GM23248 (cell line): ENCODE data around the gene NUP50. TPM values are rescaled to one million over a fixed set of nuclear protein-coding genes. Genes with fewer than 3 reads are reported as not detected.

Experiments used
- DNase-seq: peaks from one replicate; pipeline ENCODE4 v3.0.0-alpha.2; 2015
- H2AFZ ChIP-seq: fragments of 200-600 bp; sonication (generic); 2 replicates; pipeline ENCODE4 v1.6.1; 2016; ENCODE audit warnings: antibody characterized with exemption
- H3F3A ChIP-seq: fragments of 200-600 bp; sonication (generic); 2 replicates; pipeline ENCODE4 v1.6.1; 2016; ENCODE audit warnings: mild to moderate bottlenecking, antibody characterized with exemption, mixed run types; ENCODE audit not compliant: insufficient read depth
- H3K27ac ChIP-seq: fragments of 200-600 bp; sonication (generic); 2 replicates; pipeline ENCODE4 v1.5.1; 2016; ENCODE audit warnings: mild to moderate bottlenecking
- H3K27me3 ChIP-seq: fragments of 200-600 bp; sonication (generic); replicated peaks from 2 replicates; pipeline ENCODE4 v1.6.1; 2016; ENCODE audit warnings: mild to moderate bottlenecking; ENCODE audit not compliant: insufficient read depth
- H3K36me3 ChIP-seq: fragments of 200-600 bp; sonication (generic); 2 replicates; pipeline ENCODE4 v1.6.1; 2016; ENCODE audit warnings: low read depth, mild to moderate bottlenecking
- H3K4me1 ChIP-seq: fragments of 200-600 bp; sonication (generic); 2 replicates; pipeline ENCODE4 v1.6.1; 2016; ENCODE audit warnings: mild to moderate bottlenecking; ENCODE audit not compliant: insufficient read depth
- H3K4me2 ChIP-seq: fragments of 200-600 bp; sonication (generic); one replicate; pipeline ENCODE4 v1.6.1; 2016; ENCODE audit warnings: mild to moderate bottlenecking; ENCODE audit not compliant: unreplicated experiment
- H3K4me3 ChIP-seq: fragments of 200-600 bp; sonication (generic); 2 replicates; pipeline ENCODE4 v1.5.1; 2016; ENCODE audit warnings: mild to moderate bottlenecking
- H3K79me2 ChIP-seq: fragments of 200-600 bp; sonication (generic); 2 replicates; pipeline ENCODE4 v1.6.1; 2016; ENCODE audit warnings: mild to moderate bottlenecking; ENCODE audit not compliant: insufficient read depth
- H3K9ac ChIP-seq: fragments of 200-600 bp; sonication (generic); 2 replicates; pipeline ENCODE4 v1.6.1; 2016; ENCODE audit warnings: mild to moderate bottlenecking
- H3K9me2 ChIP-seq: fragments of 200-600 bp; sonication (generic); 2 replicates; pipeline ENCODE4 v1.6.1; 2016; ENCODE audit warnings: mixed run types, mild to moderate bottlenecking, moderate library complexity; ENCODE audit not compliant: insufficient read depth
- H3K9me3 ChIP-seq: fragments of 200-600 bp; sonication (generic); one replicate; pipeline ENCODE4 v1.6.1; 2017; ENCODE audit warnings: low read depth
- H4K20me1 ChIP-seq: fragments of 200-600 bp; sonication (generic); 2 replicates; pipeline ENCODE4 v1.6.0; 2016; ENCODE audit not compliant: insufficient read depth
- EZH2 ChIP-seq: fragments of 200-600 bp; sonication (generic); IDR thresholded peaks from 2 replicates; pipeline ENCODE4 v1.6.1; 2018; ENCODE audit warnings: antibody characterized with exemption, mild to moderate bottlenecking; ENCODE audit not compliant: insufficient read depth, poor library complexity, severe bottlenecking
- EZH2phosphoT487 ChIP-seq: fragments of 200-600 bp; sonication (generic); IDR thresholded peaks from 2 replicates; pipeline ENCODE4 v1.6.1; 2018; ENCODE audit warnings: antibody characterized with exemption, moderate library complexity, mild to moderate bottlenecking, low read depth; ENCODE audit not compliant: insufficient read depth
- WGBS, 2 experiments: methylation state at CpG; one replicate each; pipeline ENCODE4 v1.1.6; 2015 to 2017; ENCODE audit warnings: low lambda C conversion rate in 2 of 2, low coverage in 1 of 2; ENCODE audit errors: missing lambda C conversion rate in 2 of 2; 5-methylcytosine and 5-hydroxymethylcytosine counted together
- in situ Hi-C: fragments of 300-500 bp; cut with MboI; formaldehyde crosslinking; loops from 2 replicates; pipeline ENCODE4 v1.15.0; 2020
- polyA plus RNA-seq: library from polyadenylated mRNA; unstranded; fragments of >200 nt; fragmentation: Nextera tagmentation; extraction: Ambion mirVana; gene quantifications from 2 replicates; pipeline ENCODE4 v1.2.1, GENCODE V29; 2016
- total RNA-seq: library from RNA; depleted of rRNA; stranded (reverse); fragments of >200 nt; shearing (Covaris generic); gene quantifications from 2 replicates; pipeline ENCODE4 v1.2.3, GENCODE V29; 2014

The NUP50 gene
- total and polyA plus RNA-seq, 2 experiments from 2014 or later: 22.3 to 30.8 TPM

GRCh38 chr22:45171830-45172229, 8.1 kb downstream of the NUP50 start:
- DNase-seq: no peak
- in situ Hi-C loops: no loop called here
- 85 to 86% methylated on average over 6 of the region's 6 CpGs for WGBS, 2 experiments
- Histone ChIP-seq H3K27me3 (no peaks in the 10 kb centered on the region), H3K9ac (no peak overlapping the region), H3K27ac (no peak overlapping the region), H4K20me1 (peaks cover 3% of the 10 kb centered on the region; the same call in 1 of the 2 replicates), H3F3A (no peaks in the 10 kb centered on the region; the same call in 1 of the 2 replicates), H3K9me2 (no peaks in the 10 kb centered on the region), H2AFZ (no peak overlapping the region), H3K36me3 (peaks cover 49% of the 10 kb centered on the region), H3K4me2 (no peak overlapping the region), H3K79me2 (peaks cover 98% of the 10 kb centered on the region), H3K9me3 (no peaks in the 10 kb centered on the region), H3K4me3 (no peak overlapping the region), H3K4me1 (no peaks in the 10 kb centered on the region)
- TF ChIP-seq EZH2 (no peak), EZH2phosphoT487 (no peak)

- 79 to 82% methylated on average over 7 of the region's 7 CpGs for WGBS, 2 experiments
- in situ Hi-C loops: no loop called here
Measured at GRCh38 chr22:45172881-45173585, 9.3 kb downstream of the NUP50 start.

GRCh38 chr22:45179276-45180049, 15.7 kb downstream of the NUP50 start:
- no peaks in the 10 kb centered on the region; the same call in 1 of the 2 replicates for H3F3A ChIP-seq
- no peak overlapping the region for H3K4me2 ChIP-seq
- no peak overlapping the region for H2AFZ ChIP-seq
- 91 to 94% methylated on average over 9 of the region's 9 CpGs for WGBS, 2 experiments
- H3K27me3 ChIP-seq: no peaks in the 10 kb centered on the region
- peaks cover 78% of the 10 kb centered on the region for H3K79me2 ChIP-seq
- H4K20me1 ChIP-seq: peaks cover 3% of the 10 kb centered on the region; the same call in 1 of the 2 replicates
- TF ChIP-seq EZH2phosphoT487 (no peak), EZH2 (no peak)
- no peak overlapping the region for H3K4me3 ChIP-seq
- no peak overlapping the region for H3K9ac ChIP-seq
- H3K9me3 ChIP-seq: no peaks in the 10 kb centered on the region
- peaks cover 50% of the 10 kb centered on the region for H3K36me3 ChIP-seq
- no peaks in the 10 kb centered on the region for H3K4me1 ChIP-seq
- no peak overlapping the region for H3K27ac ChIP-seq
- H3K9me2 ChIP-seq: no peaks in the 10 kb centered on the region
- in situ Hi-C loops: no loop called here
- DNase-seq: no peak

More at GRCh38 chr22:45172881-45173585, 9.3 kb downstream of the NUP50 start:
- TF ChIP-seq EZH2 (no peak), EZH2phosphoT487 (no peak)
- H2AFZ ChIP-seq: no peak overlapping the region
- no peak overlapping the region for H3K4me2 ChIP-seq
- H3K9ac ChIP-seq: no peak overlapping the region
- H3K79me2 ChIP-seq: peaks cover 98% of the 10 kb centered on the region
- no peaks in the 10 kb centered on the region; the same call in 1 of the 2 replicates for H3F3A ChIP-seq
- no peak overlapping the region for H3K4me3 ChIP-seq
- no peaks in the 10 kb centered on the region for H3K4me1 ChIP-seq
- H4K20me1 ChIP-seq: peaks cover 3% of the 10 kb centered on the region; the same call in 1 of the 2 replicates
- H3K9me2 ChIP-seq: no peaks in the 10 kb centered on the region
- H3K9me3 ChIP-seq: no peaks in the 10 kb centered on the region
- H3K27me3 ChIP-seq: no peaks in the 10 kb centered on the region
- peaks cover 56% of the 10 kb centered on the region for H3K36me3 ChIP-seq
- no peak overlapping the region for H3K27ac ChIP-seq
- DNase-seq: no peak

GRCh38 chr22:45180146-45180679, 16.5 kb downstream of the NUP50 start:
- Histone ChIP-seq H3F3A (no peaks in the 10 kb centered on the region), H3K79me2 (peaks cover 71% of the 10 kb centered on the region), H3K4me2 (no peak overlapping the region), H3K27ac (no peak overlapping the region), H2AFZ (no peak overlapping the region), H3K36me3 (peaks cover 53% of the 10 kb centered on the region), H4K20me1 (peaks cover 3% of the 10 kb centered on the region; the same call in 1 of the 2 replicates), H3K4me1 (no peaks in the 10 kb centered on the region), H3K9me3 (no peaks in the 10 kb centered on the region), H3K4me3 (no peak overlapping the region), H3K27me3 (no peaks in the 10 kb centered on the region), H3K9me2 (no peaks in the 10 kb centered on the region), H3K9ac (no peak overlapping the region)
- TF ChIP-seq EZH2: no peak
- no peak for TF ChIP-seq EZH2phosphoT487
- 90 to 94% methylated on average over 14 of the region's 14 CpGs for WGBS, 2 experiments
- in situ Hi-C loops: no loop called here
- no peak for DNase-seq
